Mesenteric fat pad (tissue), 1 donor: ENCODE measurements around the gene C12orf43. TPM values are rescaled to one million over a fixed set of nuclear protein-coding genes. Genes with fewer than 3 reads are reported as not detected.
"Not testable (repeated sequence)": the region's sequence is repeated elsewhere in the genome, so short reads cannot be mapped to it uniquely, and the experiment has no call there.

Experiments used
- DNase-seq: peaks from one replicate; pipeline ENCODE4 v3.0.0-alpha.2; 2020; ENCODE audit warnings: low spot score
- long read RNA-seq: library from polyadenylated mRNA; unstranded; transcript quantifications from one replicate; pipeline ENCODE4 v2.0.0, GENCODE V29; 2020
- total RNA-seq: library from RNA; stranded (reverse); fragmentation: NEBNext Ultra II Directional; extraction: Animal tissue kit (Norgen Biotek cat#: 25700); gene quantifications from one replicate; pipeline ENCODE4 v1.2.1, GENCODE V29; 2021
- donor health status: DM: yes; HTN: yes; CAD: no.

C12orf43 gene
- 20.5 TPM for total RNA-seq
- long read RNA-seq, full-length matches to known transcripts: 28 of 73 reads
- long read RNA-seq, partial matches to known transcripts: 1 of 73 reads
- long read RNA-seq, other reads (novel, unspliced or antisense): 44 of 73 reads

GRCh38 chr12:121015825-121016766 lies at the start of gene C12orf43:
C12orf43 (minus strand) TSS chr12:121016487; CDS start chr12:121016474, 13 bp downstream.
- peak; percentile 95 for DNase-seq

DNA sequence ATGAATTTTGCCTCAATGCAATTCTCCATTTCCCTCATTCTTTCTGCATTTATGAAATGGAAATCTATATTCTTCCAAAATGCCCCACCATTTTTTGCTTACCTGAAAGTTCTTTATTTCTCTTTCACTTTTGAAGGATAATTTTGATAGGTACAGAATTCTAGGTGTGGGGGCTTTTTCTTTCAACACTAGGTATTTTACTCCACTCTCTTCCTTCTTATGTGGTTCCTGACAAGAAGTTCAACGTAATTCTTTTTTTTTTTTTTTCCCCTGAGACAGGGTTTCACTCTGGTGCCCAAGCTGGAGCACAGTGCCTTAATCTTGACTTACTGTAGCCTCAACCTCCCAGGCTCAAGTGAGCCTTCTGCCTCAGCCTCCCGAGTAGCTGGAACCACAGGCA lies 49.1 kb upstream of the C12orf43 start:
- peak; percentile 4 for DNase-seq

- peak; percentile 22 for DNase-seq
These were observed 48.3 kb upstream of the C12orf43 start for GRCh38 chr12:121064586-121064985.

DNA sequence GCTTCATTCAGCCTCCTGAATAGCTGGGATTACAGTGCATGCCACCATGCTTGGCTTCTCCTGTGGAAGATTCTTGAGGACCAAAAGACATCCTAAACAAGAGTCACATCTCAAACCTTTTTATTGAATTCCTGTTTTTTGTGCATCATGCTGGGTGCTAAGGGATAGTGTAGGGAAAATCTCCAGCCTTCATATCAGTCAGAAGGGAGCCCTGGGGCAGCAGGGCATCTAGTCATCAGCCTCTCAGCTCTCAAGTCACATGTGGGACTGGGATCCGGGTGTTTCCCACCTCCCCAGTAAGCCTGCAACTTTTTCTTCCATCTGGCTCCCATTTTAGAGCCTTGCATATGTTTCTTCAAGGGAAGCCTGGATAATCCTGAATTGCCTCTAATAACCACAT lies 47.8 kb upstream of the C12orf43 start:
- DNase-seq: no peak

DNA sequence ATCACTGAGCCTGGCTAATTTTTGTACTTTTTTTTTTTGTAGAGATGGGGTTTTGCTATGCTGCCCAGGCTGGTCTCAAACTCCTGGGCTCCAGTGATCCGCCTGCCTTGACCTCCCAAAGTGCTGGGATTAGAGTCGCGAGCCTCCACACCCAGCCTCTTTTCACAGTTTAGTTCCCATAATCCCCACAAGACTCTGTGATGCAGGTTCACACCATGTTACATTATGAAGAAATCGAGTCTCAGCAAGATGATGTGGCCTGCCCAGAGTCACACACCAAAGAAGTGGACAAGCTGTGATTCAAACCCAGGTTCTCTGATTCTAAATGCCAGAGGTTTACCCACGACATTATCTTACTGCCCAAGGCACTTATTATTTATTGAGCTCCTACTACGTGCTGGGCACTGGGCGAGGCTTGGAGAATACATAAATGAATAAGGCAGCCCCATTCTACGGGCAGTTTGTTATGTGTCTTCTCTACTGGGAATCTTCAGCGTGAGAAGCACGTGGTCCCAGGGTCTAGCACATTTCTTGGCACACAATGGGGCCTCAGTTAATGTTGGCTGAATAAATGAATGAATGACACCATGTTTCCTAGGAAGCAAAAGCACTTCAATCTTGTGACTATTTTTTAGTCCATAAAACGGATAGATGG lies 46.2 kb upstream of the C12orf43 start:
- peak; percentile 55 for DNase-seq

DNA sequence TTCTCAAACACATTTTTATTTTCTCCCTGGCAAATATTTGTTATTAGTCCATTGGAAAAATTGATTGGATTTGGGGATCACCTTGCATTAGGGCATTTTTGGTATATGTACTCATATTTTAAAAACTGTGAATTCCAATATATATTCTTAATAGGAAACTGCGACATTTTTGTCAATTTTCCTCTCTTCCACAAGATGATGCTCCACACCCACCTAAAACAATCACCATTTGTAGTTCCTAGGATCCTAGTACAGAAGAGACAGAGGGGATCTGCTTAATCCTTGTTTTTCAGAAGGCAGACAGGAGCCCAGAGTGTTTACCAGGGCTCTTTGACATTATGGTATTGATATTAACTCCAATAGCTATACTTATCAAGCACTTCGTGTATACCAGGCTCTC lies 45.5 kb upstream of the C12orf43 start:
- DNase-seq: no peak

DNA sequence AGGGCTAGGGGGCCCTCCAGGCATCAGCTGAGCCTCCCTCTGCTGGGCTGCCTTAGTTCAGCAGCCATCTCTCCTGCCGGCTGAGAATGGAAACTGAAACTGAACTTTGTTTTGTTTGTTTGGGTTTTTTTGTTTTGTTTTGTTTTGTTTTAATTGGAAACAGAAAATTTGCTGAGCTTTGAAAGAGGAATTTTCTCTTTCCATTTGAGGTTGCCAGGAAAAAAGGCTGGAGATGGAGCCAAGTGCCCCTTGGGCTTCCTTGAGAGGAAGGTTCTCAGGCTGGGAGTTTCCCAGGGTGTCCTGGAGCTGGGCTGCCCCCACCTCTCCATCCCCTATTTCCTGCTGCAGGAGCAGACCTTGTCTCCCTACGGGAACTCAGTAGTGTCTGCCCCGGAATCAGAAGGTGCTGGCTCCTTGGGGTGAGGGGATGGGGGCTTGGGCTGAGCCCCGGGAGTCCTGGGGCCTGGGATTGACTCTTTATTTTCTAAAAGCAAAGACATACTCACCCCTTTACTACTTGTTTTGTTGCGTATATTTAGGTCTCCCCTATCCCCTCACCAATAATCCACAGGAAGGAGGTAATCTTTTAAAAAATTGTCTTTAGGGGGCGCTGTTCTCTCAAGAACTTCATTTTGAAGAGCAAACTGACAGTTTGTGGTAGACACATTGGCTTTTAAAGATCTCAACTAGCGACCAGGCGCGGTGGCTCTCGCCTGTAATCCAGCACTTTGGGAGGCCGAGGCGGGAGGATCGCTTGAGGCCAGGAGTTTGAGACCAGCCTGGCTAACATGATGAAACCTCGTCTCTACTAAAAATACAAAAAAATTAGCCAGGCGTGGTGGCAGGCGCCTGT lies 44.1 kb upstream of the C12orf43 start:
- DNase-seq: peak; percentile 67

DNA sequence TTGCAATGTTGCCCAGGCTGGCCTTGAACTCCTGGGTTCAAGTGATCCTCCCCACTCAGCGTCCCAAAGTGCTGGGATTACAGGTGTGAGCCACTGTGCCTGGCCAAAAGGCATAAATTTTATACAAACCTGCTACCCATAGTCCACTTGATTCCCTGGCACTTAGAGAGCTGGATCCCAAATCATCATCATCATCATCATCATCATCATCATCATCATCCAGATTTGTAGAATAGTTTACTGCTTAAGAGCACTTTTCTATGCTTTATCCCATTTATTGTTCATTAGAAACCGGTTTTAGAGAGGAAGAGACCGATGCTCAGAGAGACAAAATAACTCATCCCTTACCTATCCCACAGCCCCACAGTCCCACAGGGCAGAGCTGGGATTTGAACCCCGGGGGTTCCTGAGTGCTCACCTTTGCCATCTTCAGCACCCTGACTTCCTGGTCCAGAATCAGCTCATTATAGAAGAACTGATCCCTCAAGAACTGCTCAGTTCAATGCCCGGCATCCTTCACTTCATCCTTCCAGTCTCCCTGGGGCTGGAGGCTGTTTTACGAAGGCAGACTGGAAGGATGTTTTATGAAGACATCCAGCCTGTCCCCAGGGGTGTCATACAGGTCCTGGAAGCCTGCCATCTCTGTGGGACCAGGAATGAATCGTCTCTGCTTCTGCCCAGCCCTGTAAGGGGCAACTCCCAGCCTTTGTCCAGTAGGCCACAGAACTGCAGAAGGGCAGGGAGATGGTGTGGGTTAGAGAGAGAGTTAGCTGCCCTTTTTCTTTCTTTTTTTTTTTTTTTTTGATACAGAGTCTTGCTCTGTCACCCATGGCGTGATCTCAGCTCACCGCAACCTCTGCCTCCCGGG lies 43.0 kb upstream of the C12orf43 start:
- peak; percentile 47 for DNase-seq

GRCh38 chr12:121057794-121058193 lies 41.5 kb upstream of the C12orf43 start:
- peak; percentile 53 for DNase-seq

DNA sequence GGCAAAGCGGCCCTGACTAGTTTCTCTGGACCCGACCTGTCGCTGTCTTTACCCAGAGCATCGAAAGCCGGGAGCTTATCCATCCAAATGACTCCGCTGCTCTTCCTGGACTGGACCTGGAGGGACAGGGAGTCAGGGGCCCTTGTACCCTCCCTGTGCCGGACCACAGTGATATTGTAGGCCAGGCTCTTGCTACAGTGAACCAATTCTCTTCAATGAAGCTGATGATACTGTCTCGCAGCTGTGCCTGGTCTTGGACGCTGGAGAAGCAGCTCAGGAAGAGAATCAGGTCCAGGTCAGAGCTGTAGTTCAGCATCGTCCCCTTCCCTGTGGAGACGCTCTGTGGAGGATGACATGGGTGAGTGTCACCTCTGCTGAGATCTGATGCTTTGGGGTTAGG lies 37.4 kb upstream of the C12orf43 start:
- peak; percentile 59 for DNase-seq

DNA sequence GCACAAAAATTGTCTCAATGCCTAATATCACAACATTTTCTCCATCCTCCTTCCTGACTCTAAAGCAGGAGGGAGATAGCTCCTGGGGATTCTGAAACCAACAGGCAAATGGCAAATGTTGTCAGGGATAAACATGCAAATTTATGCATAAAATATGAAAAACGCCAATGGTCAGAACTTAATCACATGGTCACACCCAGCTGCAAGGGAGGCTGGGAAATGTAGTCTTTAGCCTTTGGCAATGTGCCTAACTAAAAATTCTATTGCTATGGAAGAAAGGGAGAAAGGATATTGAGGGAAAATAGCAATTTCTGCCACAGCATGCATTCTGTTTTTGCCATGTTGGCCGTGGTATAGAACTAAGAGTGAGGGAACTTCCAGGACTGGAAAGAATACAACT lies 34.4 kb upstream of the C12orf43 start:
- peak; percentile 0 for DNase-seq

- DNase-seq: no peak
These were observed 32.2 kb upstream of the C12orf43 start for GRCh38 chr12:121048442-121048841.

- not testable (repeated sequence) for DNase-seq
These were observed 31.1 kb upstream of the C12orf43 start for GRCh38 chr12:121047400-121047799.

GRCh38 chr12:121043067-121043466 lies 26.8 kb upstream of the C12orf43 start:
- DNase-seq: no peak

- no peak for DNase-seq
These were observed 22.8 kb upstream of the C12orf43 start, which contains the start of gene OASL for GRCh38 chr12:121038861-121039668. OASL (minus strand) TSS chr12:121039246; CDS start chr12:121038971, 275 bp downstream.

GRCh38 chr12:121036810-121037326 lies 20.6 kb upstream of the C12orf43 start:
- no peak for DNase-seq

DNA sequence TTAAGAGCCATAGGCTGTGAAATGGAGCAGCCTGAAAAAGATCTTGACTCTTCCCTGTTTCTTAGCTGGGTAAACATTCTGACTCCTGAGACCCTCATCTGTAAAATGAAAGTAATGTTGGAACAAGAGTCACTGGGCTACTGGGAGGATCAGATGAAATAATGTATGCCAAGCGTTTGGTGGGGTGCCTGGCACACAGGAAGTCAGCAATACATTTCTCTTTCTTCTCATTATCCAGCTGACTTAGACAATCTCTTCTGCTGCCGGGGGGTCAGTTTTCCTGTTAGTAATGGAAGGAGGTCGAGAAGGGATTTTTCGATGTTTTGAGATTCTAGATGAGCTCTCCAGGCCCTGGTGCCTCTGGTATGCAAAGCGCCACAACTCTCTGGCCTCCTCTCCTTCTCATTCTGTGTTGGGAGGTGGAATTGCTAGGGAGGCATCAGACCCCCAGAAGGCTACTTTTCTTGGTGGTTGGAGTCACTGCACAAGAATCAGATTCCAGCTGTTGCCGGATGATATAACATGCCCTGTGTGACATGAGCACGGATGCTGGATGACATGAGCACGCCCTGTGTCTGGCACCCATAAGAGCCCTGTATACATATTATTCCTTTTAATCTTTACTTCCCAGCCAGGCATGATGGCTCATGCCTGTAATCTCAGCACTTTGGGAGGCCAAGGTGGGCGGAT lies 18.5 kb upstream of the C12orf43 start:
- DNase-seq: no peak

DNA sequence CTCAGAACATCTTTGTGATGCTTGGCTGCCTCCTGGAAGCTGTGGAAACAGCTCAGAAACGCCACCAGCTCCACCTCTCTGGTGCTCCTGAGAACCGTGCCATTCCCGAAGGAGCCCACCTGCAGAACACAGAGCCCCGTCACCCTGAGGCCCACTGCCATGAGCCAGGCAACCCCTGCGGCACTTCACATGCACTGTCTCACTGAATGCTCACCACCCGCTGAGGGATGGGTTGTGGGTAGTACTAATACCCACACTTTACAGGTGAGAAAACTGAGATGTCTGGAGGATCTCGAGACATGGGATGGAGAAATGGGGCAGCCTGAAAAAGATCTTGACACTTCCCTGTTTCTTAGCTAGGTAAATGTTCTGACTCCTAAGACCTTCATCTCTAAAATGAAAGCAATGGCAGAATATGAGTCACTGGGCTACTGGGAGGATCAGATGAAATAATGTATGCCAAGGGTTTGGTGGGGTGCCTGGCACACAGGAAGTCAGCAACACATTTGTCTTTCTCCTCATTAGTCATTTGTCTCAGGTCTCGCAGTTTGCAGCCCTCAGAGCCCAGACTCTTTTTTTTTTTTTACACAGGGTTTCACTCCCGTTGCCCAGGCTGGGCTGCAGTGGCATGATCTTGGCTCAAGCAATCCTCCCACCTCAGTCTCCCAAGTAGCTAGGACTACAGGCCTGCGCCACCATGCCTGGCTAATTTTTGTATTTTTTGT lies 17.5 kb upstream of the C12orf43 start:
- no peak for DNase-seq
